ENCODE data around the gene GPR137.
A peak's percentile ranks its signal among the peaks of the same experiment; 100 is the strongest.
"Not testable (repeated sequence)": the region's sequence is repeated elsewhere in the genome, so short reads cannot be mapped to it uniquely, and the experiment has no call there.

Gene GPR137

GRCh38 chr11:64245797-64246620, 39.6 kb upstream of the GPR137 start:
- DNase-seq (ENCODE audit: low read depth), result peak; percentile 73

GRCh38 chr11:64246621-64246870, 39.1 kb upstream of the GPR137 start:
- H3K4me3 ChIP-seq (ENCODE audit: low read depth, low read length), result peak overlapping the region; percentile 73; the same call in 1 of the 2 replicates
- DNase-seq (ENCODE audit: low read depth), result not testable (repeated sequence)

More at GRCh38 chr11:64245797-64246620, 39.6 kb upstream of the GPR137 start:
- peak overlapping the region; percentile 73 for H3K4me3 ChIP-seq (ENCODE audit: low read depth, low read length)
- no peak for TF ChIP-seq CTCF (IDR thresholded peaks at IDR 0.05; ENCODE audit: insufficient read depth, low read depth, low read length, missing control alignments)

- DNase-seq (ENCODE audit: low read depth), result peak; percentile 83
- H3K4me3 ChIP-seq (ENCODE audit: low read depth, low read length), result peak within 1 kb of the TSS; percentile 98
- no peak for TF ChIP-seq CTCF (IDR thresholded peaks at IDR 0.05; ENCODE audit: insufficient read depth, low read depth, low read length, missing control alignments)
These were observed 38.5 kb upstream of the GPR137 start, which contains the start of gene PPP1R14B for GRCh38 chr11:64246871-64247728. Gene PPP1R14B (minus strand): TSS chr11:64246943. CDS start chr11:64246673, 270 bp downstream.

- no peak overlapping the region for H3K4me3 ChIP-seq (ENCODE audit: low read depth, low read length)
- no peak for TF ChIP-seq CTCF (IDR thresholded peaks at IDR 0.05; ENCODE audit: insufficient read depth, low read depth, low read length, missing control alignments)
- no peak for DNase-seq (ENCODE audit: low read depth)
These were observed 37.7 kb upstream of the GPR137 start for GRCh38 chr11:64247729-64248531.

GRCh38 chr11:64248578-64248977, 37.1 kb upstream of the GPR137 start:
- no peak overlapping the region for H3K4me3 ChIP-seq (ENCODE audit: low read depth, low read length)
- TF ChIP-seq CTCF (IDR thresholded peaks at IDR 0.05; ENCODE audit: insufficient read depth, low read depth, low read length, missing control alignments), result no peak

GRCh38 chr11:64249038-64249437, 36.6 kb upstream of the GPR137 start:
- no peak overlapping the region for H3K4me3 ChIP-seq (ENCODE audit: low read depth, low read length)
- TF ChIP-seq CTCF (IDR thresholded peaks at IDR 0.05; ENCODE audit: insufficient read depth, low read depth, low read length, missing control alignments), result no peak
- no peak for DNase-seq (ENCODE audit: low read depth)

More at GRCh38 chr11:64248578-64248977, 37.1 kb upstream of the GPR137 start:
- DNase-seq (ENCODE audit: low read depth), result no peak

All from GM12865 (cell line).